BLaER1 treated with 17β-estradiol and CSF1 and Interleukin-3, amounts not matched to agents 10 nM and 100 nM (cell line): ENCODE measurements around the gene SFXN4.
"Not testable (repeated sequence)": the region's sequence is repeated elsewhere in the genome, so short reads cannot be mapped to it uniquely, and the experiment has no call there.

Source experiments
- H3K27ac ChIP-seq, 11 experiments: shearing (Covaris generic); formaldehyde crosslinking; 2 replicates each; pipeline ENCODE4 v1.8.1; 2022
- H3K27me3 ChIP-seq, 11 experiments: shearing (Covaris generic); formaldehyde crosslinking; 2 replicates each; pipeline ENCODE4 v1.8.1; 2022
- H3K36me3 ChIP-seq, 11 experiments: shearing (Covaris generic); formaldehyde crosslinking; 2 replicates each; pipeline ENCODE4 v1.8.1; 2022
- H3K4me1 ChIP-seq, 10 experiments: shearing (Covaris generic); formaldehyde crosslinking; 2 replicates each; pipeline ENCODE4 v1.8.1; 2022
- H3K4me2 ChIP-seq, 11 experiments: shearing (Covaris generic); formaldehyde crosslinking; 2 replicates each; pipeline ENCODE4 v1.8.1; 2022
- H3K4me3 ChIP-seq, 10 experiments: shearing (Covaris generic); formaldehyde crosslinking; 2 replicates each; pipeline ENCODE4 v1.8.1; 2022
- H3K9ac ChIP-seq, 11 experiments: shearing (Covaris generic); formaldehyde crosslinking; 2 replicates each; pipeline ENCODE4 v1.8.1; 2022
- H3K9me3 ChIP-seq, 11 experiments: shearing (Covaris generic); formaldehyde crosslinking; replicated peaks in 1 of 11; 2 replicates each; pipeline ENCODE4 v1.8.1; 2022
- H4K20me1 ChIP-seq, 11 experiments: shearing (Covaris generic); formaldehyde crosslinking; 2 replicates each; pipeline ENCODE4 v1.8.1; 2022
- Cebpa-rat ChIP-seq, 11 experiments: shearing (Covaris generic); IDR thresholded peaks; 2 replicates each; pipeline ENCODE4 v1.8.1; 2022

Gene SFXN4

GRCh38 chr10:119113751-119114732 lies 51.5 kb downstream of the SFXN4 start:
- Histone ChIP-seq H3K27me3 (no peaks in the 10 kb centered on the region), H3K36me3 (peaks cover 75 to 99% (median 91%) of the 10 kb centered on the region in 11 experiments), H3K27ac (peak overlapping the region in 9 of 11 experiments; percentile 24 to 62 (median 48); a peak in 14 of 22 replicates), H3K4me1 (peaks cover 6 to 57% (median 29%) of the 10 kb centered on the region in 10 experiments; a peak in 18 of 20 replicates), H3K9ac (peak overlapping the region in 7 of 11 experiments; percentile 15 to 46 (median 33); a peak in 9 of 22 replicates), H3K9me3 (no peaks in the 10 kb centered on the region), H3K4me2 (peak overlapping the region in 9 of 11 experiments; percentile 5 to 69 (median 40); a peak in 14 of 22 replicates), H3K4me3 (no peak overlapping the region), H4K20me1 (no peaks in the 10 kb centered on the region)
- TF ChIP-seq Cebpa-rat (IDR thresholded peaks at IDR 0.05), result peak in 5 of 11 experiments; percentile 10 to 55 (median 45); a peak in 5 of 22 replicates

- Histone ChIP-seq H3K27ac (peak overlapping the region in 1 of 11 experiments; percentile 24; a peak in 1 of 22 replicates), H3K9ac (no peak overlapping the region), H3K9me3 (no peaks in the 10 kb centered on the region), H3K36me3 (peaks cover 66 to 99% (median 88%) of the 10 kb centered on the region in 11 experiments), H3K4me3 (no peak overlapping the region), H3K4me2 (peak overlapping the region in 2 of 11 experiments; percentile 3 to 17; a peak in 2 of 22 replicates), H3K27me3 (no peaks in the 10 kb centered on the region), H3K4me1 (peaks cover 6 to 69% (median 29%) of the 10 kb centered on the region in 10 experiments; a peak in 18 of 20 replicates), H4K20me1 (no peaks in the 10 kb centered on the region)
- no peak for TF ChIP-seq Cebpa-rat (IDR thresholded peaks at IDR 0.05)
Observed at GRCh38 chr10:119112056-119112455, 53.5 kb downstream of the SFXN4 start.

GRCh38 chr10:119107771-119108170 lies 57.7 kb downstream of the SFXN4 start:
- H3K27ac ChIP-seq, H3K9ac ChIP-seq: not testable (repeated sequence)
- H3K36me3 ChIP-seq, result peaks cover 42 to 62% (median 52%) of the 10 kb centered on the region in 11 experiments

GRCh38 chr10:119107106-119107505 lies 58.4 kb downstream of the SFXN4 start:
- Histone ChIP-seq H4K20me1 (peaks cover 0 to 24% (median 5%) of the 10 kb centered on the region in 11 experiments; a peak in 7 of 22 replicates), H3K4me1 (peaks cover 19 to 46% (median 25%) of the 10 kb centered on the region in 10 experiments), H3K4me2 (peak overlapping the region in 2 of 11 experiments; percentile 26 to 33; a peak in 2 of 22 replicates), H3K36me3 (peaks cover 36 to 55% (median 46%) of the 10 kb centered on the region in 11 experiments)
- H3K9ac ChIP-seq, H3K27me3 ChIP-seq, H3K27ac ChIP-seq, H3K4me3 ChIP-seq, H3K9me3 ChIP-seq: not testable (repeated sequence)

More at GRCh38 chr10:119107771-119108170, 57.7 kb downstream of the SFXN4 start:
- H3K4me3 ChIP-seq, H3K27me3 ChIP-seq, H3K9me3 ChIP-seq: not testable (repeated sequence)
- Histone ChIP-seq H4K20me1 (peaks cover 0 to 24% (median 5%) of the 10 kb centered on the region in 11 experiments; a peak in 7 of 22 replicates), H3K4me2 (peak overlapping the region in 5 of 11 experiments; percentile 5 to 33 (median 26); a peak in 6 of 22 replicates), H3K4me1 (peaks cover 17 to 52% (median 20%) of the 10 kb centered on the region in 10 experiments)

- peak overlapping the region; percentile 84 to 99 (median 96) for H3K4me2 ChIP-seq
- peaks cover 29 to 45% (median 35%) of the 10 kb centered on the region in 11 experiments for H3K36me3 ChIP-seq
- not testable (repeated sequence) for H3K9me3 ChIP-seq, H3K27ac ChIP-seq, H3K27me3 ChIP-seq
- peak overlapping the region in 5 of 10 experiments; percentile 73 to 90 (median 82); a peak in 4 of 20 replicates for H3K4me3 ChIP-seq
- H3K4me1 ChIP-seq, result peaks cover 19 to 42% (median 29%) of the 10 kb centered on the region in 10 experiments
- peaks cover 0 to 24% (median 5%) of the 10 kb centered on the region in 11 experiments; a peak in 7 of 22 replicates for H4K20me1 ChIP-seq
- peak in 1 of 11 experiments; percentile 20; a peak in 1 of 22 replicates for TF ChIP-seq Cebpa-rat (IDR thresholded peaks at IDR 0.05)
- H3K9ac ChIP-seq, result peak overlapping the region in 5 of 11 experiments; percentile 81 to 90 (median 88); a peak in 8 of 22 replicates
Observed at GRCh38 chr10:119105899-119106298, 59.6 kb downstream of the SFXN4 start.

- H3K9ac ChIP-seq, result peak overlapping the region; percentile 81 to 93 (median 88); a peak in 20 of 22 replicates
- H4K20me1 ChIP-seq, result peaks cover 0 to 24% (median 5%) of the 10 kb centered on the region in 11 experiments; a peak in 7 of 22 replicates
- TF ChIP-seq Cebpa-rat (IDR thresholded peaks at IDR 0.05), result no peak
- peak overlapping the region; percentile 84 to 99 (median 96) for H3K4me2 ChIP-seq
- H3K4me1 ChIP-seq, result peaks cover 19 to 49% (median 31%) of the 10 kb centered on the region in 10 experiments
- H3K4me3 ChIP-seq, result peak overlapping the region; percentile 73 to 90 (median 82)
- H3K36me3 ChIP-seq, result peaks cover 21 to 38% (median 28%) of the 10 kb centered on the region in 11 experiments
- H3K9me3 ChIP-seq, result no peaks in the 10 kb centered on the region
- peak overlapping the region in 6 of 11 experiments; percentile 85 to 89 (median 86); a peak in 5 of 22 replicates for H3K27ac ChIP-seq
- no peaks in the 10 kb centered on the region for H3K27me3 ChIP-seq
Observed at GRCh38 chr10:119105155-119105554, 60.4 kb downstream of the SFXN4 start.

- Histone ChIP-seq H3K4me2 (peak overlapping the region; percentile 84 to 99 (median 96)), H3K27me3 (no peaks in the 10 kb centered on the region), H3K27ac (peak overlapping the region; percentile 35 to 89 (median 85); a peak in 21 of 22 replicates), H3K9ac (peak overlapping the region; percentile 81 to 93 (median 88)), H4K20me1 (peaks cover 0 to 24% (median 5%) of the 10 kb centered on the region in 11 experiments; a peak in 7 of 22 replicates), H3K9me3 (no peaks in the 10 kb centered on the region), H3K4me1 (peaks cover 19 to 52% (median 31%) of the 10 kb centered on the region in 10 experiments), H3K4me3 (peak overlapping the region; percentile 73 to 90 (median 82)), H3K36me3 (peaks cover 16 to 32% (median 23%) of the 10 kb centered on the region in 11 experiments)
- TF ChIP-seq Cebpa-rat (IDR thresholded peaks at IDR 0.05), result no peak
Observed at GRCh38 chr10:119104654-119105015, 60.9 kb downstream of the SFXN4 start.

GRCh38 chr10:119103903-119104653 lies 61.4 kb downstream of the SFXN4 start, which contains the start of gene DENND10:
Gene DENND10, plus strand, starts transcription at chr10:119104113. Its CDS starts 30 bp downstream, at chr10:119104143.
- Histone ChIP-seq H3K4me1 (peaks cover 19 to 52% (median 31%) of the 10 kb centered on the region in 10 experiments), H3K4me2 (peak within 1 kb of the TSS; percentile 84 to 99 (median 96)), H3K9ac (peak within 1 kb of the TSS; percentile 81 to 93 (median 88)), H3K36me3 (peaks cover 10 to 27% (median 18%) of the 10 kb centered on the region in 11 experiments), H3K27ac (peak within 1 kb of the TSS; percentile 35 to 89 (median 85); a peak in 21 of 22 replicates), H3K27me3 (no peaks in the 10 kb centered on the region), H3K4me3 (peak within 1 kb of the TSS; percentile 73 to 90 (median 82)), H4K20me1 (peaks cover 0 to 24% (median 5%) of the 10 kb centered on the region in 11 experiments; a peak in 7 of 22 replicates), H3K9me3 (no peaks in the 10 kb centered on the region)
- TF ChIP-seq Cebpa-rat (IDR thresholded peaks at IDR 0.05), result no peak
